ENCODE data around the gene ZNF41. TPM values are rescaled to one million over a fixed set of nuclear protein-coding genes. Genes with fewer than 3 reads are reported as not detected.
A peak's percentile ranks its signal among the peaks of the same experiment; 100 is the strongest.

Gene ZNF41
- total and polyA plus RNA-seq, 2 experiments from 2014 or later, result 2.0 to 6.3 TPM

DNA sequence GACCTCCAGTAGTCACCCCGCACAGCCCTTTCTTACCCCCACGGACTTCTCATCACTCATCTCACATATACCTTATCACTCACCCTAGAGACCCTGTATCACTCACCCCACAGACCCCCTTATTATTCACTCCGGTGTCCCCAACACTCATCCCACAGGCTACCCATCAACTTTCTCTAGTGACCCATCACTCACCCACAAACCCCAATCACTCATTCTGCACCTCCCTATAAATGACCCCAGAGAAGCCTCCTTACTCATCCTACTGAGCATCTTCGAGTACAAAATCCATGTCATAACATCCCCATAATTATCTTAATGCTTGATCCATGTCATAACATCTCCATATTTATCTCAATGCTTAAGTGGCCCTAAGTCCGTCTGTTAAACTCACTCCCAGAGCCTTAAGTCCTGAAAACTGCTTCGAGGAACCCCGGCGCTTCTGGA lies 934 bp downstream of the ZNF41 start (continued):
- TF ChIP-seq, protein P1, sequence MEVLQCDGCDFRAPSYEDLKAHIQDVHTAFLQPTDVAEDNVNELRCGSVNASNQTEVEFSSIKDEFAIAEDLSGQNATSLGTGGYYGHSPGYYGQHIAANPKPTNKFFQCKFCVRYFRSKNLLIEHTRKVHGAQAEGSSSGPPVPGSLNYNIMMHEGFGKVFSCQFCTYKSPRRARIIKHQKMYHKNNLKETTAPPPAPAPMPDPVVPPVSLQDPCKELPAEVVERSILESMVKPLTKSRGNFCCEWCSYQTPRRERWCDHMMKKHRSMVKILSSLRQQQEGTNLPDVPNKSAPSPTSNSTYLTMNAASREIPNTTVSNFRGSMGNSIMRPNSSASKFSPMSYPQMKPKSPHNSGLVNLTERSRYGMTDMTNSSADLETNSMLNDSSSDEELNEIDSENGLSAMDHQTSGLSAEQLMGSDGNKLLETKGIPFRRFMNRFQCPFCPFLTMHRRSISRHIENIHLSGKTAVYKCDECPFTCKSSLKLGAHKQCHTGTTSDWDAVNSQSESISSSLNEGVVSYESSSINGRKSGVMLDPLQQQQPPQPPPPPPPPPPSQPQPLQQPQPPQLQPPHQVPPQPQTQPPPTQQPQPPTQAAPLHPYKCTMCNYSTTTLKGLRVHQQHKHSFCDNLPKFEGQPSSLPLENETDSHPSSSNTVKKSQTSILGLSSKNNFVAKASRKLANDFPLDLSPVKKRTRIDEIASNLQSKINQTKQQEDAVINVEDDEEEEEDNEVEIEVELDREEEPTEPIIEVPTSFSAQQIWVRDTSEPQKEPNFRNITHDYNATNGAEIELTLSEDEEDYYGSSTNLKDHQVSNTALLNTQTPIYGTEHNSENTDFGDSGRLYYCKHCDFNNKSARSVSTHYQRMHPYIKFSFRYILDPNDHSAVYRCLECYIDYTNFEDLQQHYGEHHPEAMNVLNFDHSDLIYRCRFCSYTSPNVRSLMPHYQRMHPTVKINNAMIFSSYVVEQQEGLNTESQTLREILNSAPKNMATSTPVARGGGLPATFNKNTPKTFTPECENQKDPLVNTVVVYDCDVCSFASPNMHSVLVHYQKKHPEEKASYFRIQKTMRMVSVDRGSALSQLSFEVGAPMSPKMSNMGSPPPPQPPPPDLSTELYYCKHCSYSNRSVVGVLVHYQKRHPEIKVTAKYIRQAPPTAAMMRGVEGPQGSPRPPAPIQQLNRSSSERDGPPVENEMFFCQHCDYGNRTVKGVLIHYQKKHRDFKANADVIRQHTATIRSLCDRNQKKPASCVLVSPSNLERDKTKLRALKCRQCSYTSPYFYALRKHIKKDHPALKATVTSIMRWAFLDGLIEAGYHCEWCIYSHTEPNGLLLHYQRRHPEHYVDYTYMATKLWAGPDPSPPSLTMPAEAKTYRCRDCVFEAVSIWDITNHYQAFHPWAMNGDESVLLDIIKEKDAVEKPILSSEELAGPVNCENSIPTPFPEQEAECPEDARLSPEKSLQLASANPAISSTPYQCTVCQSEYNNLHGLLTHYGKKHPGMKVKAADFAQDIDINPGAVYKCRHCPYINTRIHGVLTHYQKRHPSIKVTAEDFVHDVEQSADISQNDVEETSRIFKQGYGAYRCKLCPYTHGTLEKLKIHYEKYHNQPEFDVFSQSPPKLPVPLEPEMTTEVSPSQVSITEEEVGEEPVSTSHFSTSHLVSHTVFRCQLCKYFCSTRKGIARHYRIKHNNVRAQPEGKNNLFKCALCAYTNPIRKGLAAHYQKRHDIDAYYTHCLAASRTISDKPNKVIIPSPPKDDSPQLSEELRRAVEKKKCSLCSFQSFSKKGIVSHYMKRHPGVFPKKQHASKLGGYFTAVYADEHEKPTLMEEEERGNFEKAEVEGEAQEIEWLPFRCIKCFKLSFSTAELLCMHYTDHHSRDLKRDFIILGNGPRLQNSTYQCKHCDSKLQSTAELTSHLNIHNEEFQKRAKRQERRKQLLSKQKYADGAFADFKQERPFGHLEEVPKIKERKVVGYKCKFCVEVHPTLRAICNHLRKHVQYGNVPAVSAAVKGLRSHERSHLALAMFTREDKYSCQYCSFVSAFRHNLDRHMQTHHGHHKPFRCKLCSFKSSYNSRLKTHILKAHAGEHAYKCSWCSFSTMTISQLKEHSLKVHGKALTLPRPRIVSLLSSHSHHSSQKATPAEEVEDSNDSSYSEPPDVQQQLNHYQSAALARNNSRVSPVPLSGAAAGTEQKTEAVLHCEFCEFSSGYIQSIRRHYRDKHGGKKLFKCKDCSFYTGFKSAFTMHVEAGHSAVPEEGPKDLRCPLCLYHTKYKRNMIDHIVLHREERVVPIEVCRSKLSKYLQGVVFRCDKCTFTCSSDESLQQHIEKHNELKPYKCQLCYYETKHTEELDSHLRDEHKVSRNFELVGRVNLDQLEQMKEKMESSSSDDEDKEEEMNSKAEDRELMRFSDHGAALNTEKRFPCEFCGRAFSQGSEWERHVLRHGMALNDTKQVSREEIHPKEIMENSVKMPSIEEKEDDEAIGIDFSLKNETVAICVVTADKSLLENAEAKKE (CRISPR knock-in tag; IDR thresholded peaks at IDR 0.05), result no peak
- no peak for TF ChIP-seq JUNB (IDR thresholded peaks at IDR 0.05; ENCODE audit: unreplicated experiment)

DNA sequence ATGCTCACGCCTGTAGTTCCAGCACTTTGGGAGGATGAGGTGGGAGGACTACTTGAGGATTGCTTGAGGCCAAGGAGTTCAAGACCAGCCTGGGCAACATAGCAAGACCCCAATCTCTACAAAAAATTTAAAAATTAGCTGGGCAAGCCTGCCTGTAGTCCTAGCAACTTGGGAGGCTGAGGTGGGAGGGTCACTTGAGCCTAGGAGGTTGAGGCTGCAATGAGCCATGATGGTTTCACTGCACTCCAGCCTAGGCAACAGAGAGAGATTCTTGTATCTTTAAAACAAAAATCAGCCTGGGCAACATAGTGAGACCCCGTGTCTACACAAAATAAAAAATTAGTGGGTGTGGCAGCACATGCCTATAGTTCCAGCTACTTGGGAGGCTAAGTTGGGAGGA lies 1.9 kb downstream of the ZNF41 start:
- no peaks in the 10 kb centered on the region for H3K9me2 ChIP-seq (ENCODE audit: insufficient read depth)
- H3K27me3 Mint-ChIP-seq (ENCODE audit: insufficient read depth, low read depth, poor library complexity), result no peaks in the 10 kb centered on the region
- H3K4me1 Mint-ChIP-seq, result peaks cover 13% of the 10 kb centered on the region
- DNase-seq (ENCODE audit: low spot score), result no peak
- no peaks in the 10 kb centered on the region for H3K36me3 Mint-ChIP-seq (ENCODE audit: low read depth)
- no peak overlapping the region for H3K27ac ChIP-seq (ENCODE audit: low read depth)
- no peaks in the 10 kb centered on the region for H3K27me3 ChIP-seq (ENCODE audit: insufficient read depth)
- no peak overlapping the region for H3K27ac Mint-ChIP-seq
- H3K36me3 ChIP-seq (ENCODE audit: insufficient read depth), result no peaks in the 10 kb centered on the region
- no peak for ATAC-seq
- no peak overlapping the region; the same call in 1 of the 2 replicates for H3K4me2 ChIP-seq
- H3K4me3 Mint-ChIP-seq, result peak overlapping the region; percentile 79; the same call in 2 of the 3 replicates
- no peaks in the 10 kb centered on the region for H4K20me1 ChIP-seq (replicated peaks; ENCODE audit: insufficient read depth)
- H3K4me1 ChIP-seq (ENCODE audit: insufficient read depth), result no peaks in the 10 kb centered on the region
- no peaks in the 10 kb centered on the region for H3F3A ChIP-seq (replicated peaks; ENCODE audit: low read depth)
- H3K9me3 Mint-ChIP-seq, result no peaks in the 10 kb centered on the region
- peaks cover 26% of the 10 kb centered on the region for H3K79me2 ChIP-seq (replicated peaks; ENCODE audit: insufficient read depth)
- H2AFZ ChIP-seq, result no peak overlapping the region
- no peak overlapping the region for H3K4me3 ChIP-seq
- TF ChIP-seq POLR2AphosphoS5 (IDR thresholded peaks at IDR 0.05; ENCODE audit: low read depth) (no peak), CREB1 (CRISPR knock-in tag; IDR thresholded peaks at IDR 0.05; ENCODE audit: low read depth) (no peak), EZH2 (IDR thresholded peaks at IDR 0.05; ENCODE audit: low read depth, unreplicated experiment) (no peak), ZNF114 (CRISPR knock-in tag; IDR thresholded peaks at IDR 0.05) (no peak)
- TF ChIP-seq, protein P2, sequence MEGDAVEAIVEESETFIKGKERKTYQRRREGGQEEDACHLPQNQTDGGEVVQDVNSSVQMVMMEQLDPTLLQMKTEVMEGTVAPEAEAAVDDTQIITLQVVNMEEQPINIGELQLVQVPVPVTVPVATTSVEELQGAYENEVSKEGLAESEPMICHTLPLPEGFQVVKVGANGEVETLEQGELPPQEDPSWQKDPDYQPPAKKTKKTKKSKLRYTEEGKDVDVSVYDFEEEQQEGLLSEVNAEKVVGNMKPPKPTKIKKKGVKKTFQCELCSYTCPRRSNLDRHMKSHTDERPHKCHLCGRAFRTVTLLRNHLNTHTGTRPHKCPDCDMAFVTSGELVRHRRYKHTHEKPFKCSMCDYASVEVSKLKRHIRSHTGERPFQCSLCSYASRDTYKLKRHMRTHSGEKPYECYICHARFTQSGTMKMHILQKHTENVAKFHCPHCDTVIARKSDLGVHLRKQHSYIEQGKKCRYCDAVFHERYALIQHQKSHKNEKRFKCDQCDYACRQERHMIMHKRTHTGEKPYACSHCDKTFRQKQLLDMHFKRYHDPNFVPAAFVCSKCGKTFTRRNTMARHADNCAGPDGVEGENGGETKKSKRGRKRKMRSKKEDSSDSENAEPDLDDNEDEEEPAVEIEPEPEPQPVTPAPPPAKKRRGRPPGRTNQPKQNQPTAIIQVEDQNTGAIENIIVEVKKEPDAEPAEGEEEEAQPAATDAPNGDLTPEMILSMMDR (conservative IDR thresholded peaks at IDR 0.05; ENCODE audit: low read depth in 2 of 2), result no peak
- TF ChIP-seq, protein P1 (CRISPR knock-in tag; IDR thresholded peaks at IDR 0.05), result no peak

Data from GM23338 (cell line).